Liver (tissue), 9 donors: ENCODE measurements around the gene CCDC33. TPM values are rescaled to one million over a fixed set of nuclear protein-coding genes. Genes with fewer than 3 reads are reported as not detected.

Experiments used
- DNase-seq: peaks from one replicate; pipeline ENCODE4 v3.0.0-alpha.2; 2017; ENCODE audit warnings: low spot score
- H3K27ac ChIP-seq, 2 donors: one replicate each; pipeline ENCODE4 v1.7.0; 2013; ENCODE audit warnings: inconsistent platforms in 2 of 2, low read length in 2 of 2, control low read depth in 1 of 2, low read depth in 1 of 2, mild to moderate bottlenecking in 1 of 2
- H3K27me3 ChIP-seq, 4 donors: one replicate each; pipeline versions ENCODE4 v1.6.1 to v1.7.0; 2013; ENCODE audit warnings: low read length in 3 of 4, inconsistent platforms in 1 of 4, mild to moderate bottlenecking in 1 of 4, moderate library complexity in 1 of 4; ENCODE audit not compliant: control insufficient read depth in 4 of 4, insufficient read depth in 4 of 4
- H3K36me3 ChIP-seq, 4 donors: one replicate each; pipeline versions ENCODE4 v1.6.1 to v1.7.0; 2013; ENCODE audit warnings: low read length in 3 of 4, mild to moderate bottlenecking in 3 of 4, low read depth in 1 of 4, moderate library complexity in 1 of 4; ENCODE audit not compliant: control insufficient read depth in 4 of 4, insufficient read depth in 3 of 4
- H3K4me1 ChIP-seq, 4 donors: one replicate each; pipeline versions ENCODE4 v1.6.1 to v1.7.0; 2013; ENCODE audit warnings: low read length in 3 of 4, mild to moderate bottlenecking in 3 of 4, moderate library complexity in 1 of 4; ENCODE audit not compliant: control insufficient read depth in 4 of 4, insufficient read depth in 4 of 4
- H3K4me3 ChIP-seq, 3 donors: one replicate each; pipeline versions ENCODE4 v1.6.1 to v1.7.0; 2013; ENCODE audit warnings: low read length in 3 of 3, control low read depth in 1 of 3, low read depth in 1 of 3, mild to moderate bottlenecking in 1 of 3
- H3K9ac ChIP-seq, 2 donors: one replicate each; pipeline ENCODE4 v1.7.0; 2013; ENCODE audit warnings: low read length in 2 of 2, mild to moderate bottlenecking in 2 of 2, moderate library complexity in 2 of 2, control low read depth in 1 of 2, low read depth in 1 of 2
- H3K9me3 ChIP-seq, 4 donors: one replicate each; pipeline versions ENCODE4 v1.6.1 to v1.7.0; 2013; ENCODE audit warnings: low read length in 3 of 4; ENCODE audit not compliant: control insufficient read depth in 4 of 4
- EGR1 ChIP-seq, 2 donors: IDR thresholded peaks; 2 replicates each; pipeline ENCODE4 v1.6.1; 2016 to 2018; ENCODE audit warnings: antibody characterized with exemption in 2 of 2, low read depth in 2 of 2
- FOXA1 ChIP-seq: IDR thresholded peaks from 2 replicates; pipeline ENCODE4 v1.6.1; 2016; ENCODE audit warnings: antibody characterized with exemption
- FOXA2 ChIP-seq: IDR thresholded peaks from 2 replicates; pipeline ENCODE4 v1.6.1; 2016; ENCODE audit warnings: antibody characterized with exemption
- GABPA ChIP-seq, 2 donors: IDR thresholded peaks in 1 of 2; conservative IDR thresholded peaks in 1 of 2; 2 replicates each; pipeline ENCODE4 v1.6.1; 2016; ENCODE audit warnings: antibody characterized with exemption in 2 of 2, mild to moderate bottlenecking in 1 of 2, moderate library complexity in 1 of 2
- HNF4A ChIP-seq, 2 donors: conservative IDR thresholded peaks; 2 replicates each; pipeline ENCODE4 v1.6.1; 2016; ENCODE audit warnings: antibody characterized with exemption in 2 of 2, mild to moderate bottlenecking in 2 of 2
- HNF4G ChIP-seq: IDR thresholded peaks from 2 replicates; pipeline ENCODE4 v1.6.1; 2016; ENCODE audit warnings: antibody characterized with exemption
- JUND ChIP-seq, 2 donors: IDR thresholded peaks; 2 replicates each; pipeline ENCODE4 v1.6.1; 2016; ENCODE audit warnings: antibody characterized with exemption in 2 of 2
- NR2F2 ChIP-seq: IDR thresholded peaks from 2 replicates; pipeline ENCODE4 v1.6.1; 2016; ENCODE audit warnings: antibody characterized with exemption
- RAD21 ChIP-seq, 2 donors: IDR thresholded peaks; 2 replicates each; pipeline ENCODE4 v1.6.1; 2016; ENCODE audit warnings: antibody characterized with exemption in 2 of 2, mild to moderate bottlenecking in 2 of 2
- RXRA ChIP-seq, 2 donors: IDR thresholded peaks; 2 replicates each; pipeline ENCODE4 v1.6.1; 2017 to 2018; ENCODE audit warnings: antibody characterized with exemption in 2 of 2, mild to moderate bottlenecking in 1 of 2
- SP1 ChIP-seq: IDR thresholded peaks from 2 replicates; pipeline ENCODE4 v1.6.1; 2018; ENCODE audit warnings: antibody characterized with exemption, mild to moderate bottlenecking
- TAF1 ChIP-seq: conservative IDR thresholded peaks from 2 replicates; pipeline ENCODE4 v1.6.1; 2016; ENCODE audit warnings: antibody characterized with exemption, mild to moderate bottlenecking
- WGBS: extraction: QIAGEN DNeasy Blood & Tissue Kit; methylation state at CpG from one replicate; pipeline ENCODE4 v1.1.7; 2013; 5-methylcytosine and 5-hydroxymethylcytosine counted together
- polyA plus RNA-seq, 2 donors: library from polyadenylated mRNA; stranded (reverse) in 1 of 2; unstranded in 1 of 2; fragments of 200-250 nt in 1 of 2; fragments of >200 nt in 1 of 2; fragmentation: Nextera tagmentation in 1 of 2; extraction: Ambion mirVana in 1 of 2; gene quantifications; one replicate each; pipeline versions ENCODE4 v1.2.1 to v1.2.3, GENCODE V29; 2013 to 2015
- total RNA-seq, 2 donors: library from RNA; depleted of rRNA; stranded (reverse); fragments of >200 nt; gene quantifications; one replicate each; pipeline ENCODE4 v1.2.3, GENCODE V29; 2014
- TF ChIP-seq, protein P1 (sequence below): fragments of 150-350 bp; IDR thresholded peaks from 2 replicates; pipeline ENCODE4 v1.5.1; 2017; ENCODE audit warnings: improper control_type of control experiment, low read depth, low read length; ENCODE audit not compliant: missing input control
- TF ChIP-seq, protein P2 (sequence below): IDR thresholded peaks from 2 replicates; pipeline ENCODE4 v1.6.1; 2016; ENCODE audit warnings: antibody characterized with exemption
- TF ChIP-seq, protein P3 (sequence below): IDR thresholded peaks from 2 replicates; pipeline ENCODE4 v1.6.1; 2016; ENCODE audit warnings: antibody characterized with exemption
- TF ChIP-seq, protein P4 (sequence below): IDR thresholded peaks from 2 replicates; pipeline ENCODE4 v1.6.1; 2016; ENCODE audit warnings: antibody characterized with exemption
- donor health status: healthy.
- donor health status: healthy.
- donor health status: healthy.
- donor health status: healthy.
- donor health status: healthy.

Gene CCDC33
- total and polyA plus RNA-seq, 4 donors = not detected

DNA sequence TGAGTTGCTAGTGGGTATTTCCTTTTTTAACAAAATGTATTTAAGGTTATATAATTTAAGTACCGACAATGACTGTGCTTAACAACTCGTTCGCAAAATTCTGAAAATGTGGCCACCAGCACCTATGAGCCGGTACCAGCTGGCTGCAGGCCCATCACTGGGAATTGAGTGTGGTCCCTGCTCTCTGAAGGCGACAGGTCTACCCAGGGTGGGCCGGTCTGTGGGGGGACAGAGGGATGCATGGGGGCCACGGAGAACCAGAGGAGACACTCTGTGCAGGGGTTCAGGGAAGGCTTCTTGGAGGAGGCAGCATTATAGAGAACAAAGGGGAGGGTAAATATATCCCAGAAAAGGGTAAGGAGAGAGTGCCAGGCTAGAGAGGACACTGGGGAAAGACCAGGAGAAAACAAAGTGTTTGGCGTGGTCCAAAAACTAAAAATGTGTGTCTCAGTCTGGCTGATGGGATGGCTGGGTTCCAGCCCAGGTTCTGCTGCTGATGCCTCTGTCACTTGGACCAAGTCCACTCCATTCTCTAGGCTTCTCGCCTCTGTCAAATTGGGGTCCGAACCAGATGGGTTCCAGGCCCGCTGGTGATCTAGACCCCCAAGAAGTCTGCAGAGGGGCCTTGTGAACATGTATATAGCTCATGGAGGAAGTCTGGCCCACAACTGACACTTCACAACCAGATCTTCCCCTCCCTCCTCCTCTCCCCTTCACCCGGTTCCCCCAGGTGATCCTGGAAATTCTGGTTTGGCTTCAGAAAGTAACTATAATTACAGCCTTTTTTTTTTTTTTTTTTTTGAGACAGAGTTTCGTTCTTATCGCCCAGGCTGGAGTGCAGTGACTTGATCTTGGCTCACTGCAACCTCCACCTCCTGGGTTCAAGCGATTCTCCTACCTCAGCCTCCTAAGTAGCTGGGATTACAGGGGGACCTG, 142.0 kb downstream of the CCDC33 start:
- Histone ChIP-seq H3K9me3 (no peaks in the 10 kb centered on the region), H3K27ac (no peak overlapping the region), H3K27me3 (no peaks in the 10 kb centered on the region), H3K4me1 (peaks cover 0 to 18% (median 11%) of the 10 kb centered on the region in 4 donors), H3K9ac (no peak overlapping the region), H3K36me3 (no peaks in the 10 kb centered on the region), H3K4me3 (no peak overlapping the region)
- TF ChIP-seq RAD21 (IDR thresholded peaks at IDR 0.05) = no peak
- no peak for TF ChIP-seq HNF4G
- TF ChIP-seq, protein P1, sequence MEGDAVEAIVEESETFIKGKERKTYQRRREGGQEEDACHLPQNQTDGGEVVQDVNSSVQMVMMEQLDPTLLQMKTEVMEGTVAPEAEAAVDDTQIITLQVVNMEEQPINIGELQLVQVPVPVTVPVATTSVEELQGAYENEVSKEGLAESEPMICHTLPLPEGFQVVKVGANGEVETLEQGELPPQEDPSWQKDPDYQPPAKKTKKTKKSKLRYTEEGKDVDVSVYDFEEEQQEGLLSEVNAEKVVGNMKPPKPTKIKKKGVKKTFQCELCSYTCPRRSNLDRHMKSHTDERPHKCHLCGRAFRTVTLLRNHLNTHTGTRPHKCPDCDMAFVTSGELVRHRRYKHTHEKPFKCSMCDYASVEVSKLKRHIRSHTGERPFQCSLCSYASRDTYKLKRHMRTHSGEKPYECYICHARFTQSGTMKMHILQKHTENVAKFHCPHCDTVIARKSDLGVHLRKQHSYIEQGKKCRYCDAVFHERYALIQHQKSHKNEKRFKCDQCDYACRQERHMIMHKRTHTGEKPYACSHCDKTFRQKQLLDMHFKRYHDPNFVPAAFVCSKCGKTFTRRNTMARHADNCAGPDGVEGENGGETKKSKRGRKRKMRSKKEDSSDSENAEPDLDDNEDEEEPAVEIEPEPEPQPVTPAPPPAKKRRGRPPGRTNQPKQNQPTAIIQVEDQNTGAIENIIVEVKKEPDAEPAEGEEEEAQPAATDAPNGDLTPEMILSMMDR = no peak
- TF ChIP-seq FOXA1 = no peak
- TF ChIP-seq HNF4A (conservative IDR thresholded peaks at IDR 0.05) = no peak
- TF ChIP-seq NR2F2 = no peak
- no peak for TF ChIP-seq TAF1
- TF ChIP-seq, protein P2, sequence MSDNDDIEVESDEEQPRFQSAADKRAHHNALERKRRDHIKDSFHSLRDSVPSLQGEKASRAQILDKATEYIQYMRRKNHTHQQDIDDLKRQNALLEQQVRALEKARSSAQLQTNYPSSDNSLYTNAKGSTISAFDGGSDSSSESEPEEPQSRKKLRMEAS = no peak
- no peak for TF ChIP-seq RXRA (IDR thresholded peaks at IDR 0.05)
- no peak for DNase-seq
- WGBS = 91% methylated on average over 15 of the region's 15 CpGs

DNA sequence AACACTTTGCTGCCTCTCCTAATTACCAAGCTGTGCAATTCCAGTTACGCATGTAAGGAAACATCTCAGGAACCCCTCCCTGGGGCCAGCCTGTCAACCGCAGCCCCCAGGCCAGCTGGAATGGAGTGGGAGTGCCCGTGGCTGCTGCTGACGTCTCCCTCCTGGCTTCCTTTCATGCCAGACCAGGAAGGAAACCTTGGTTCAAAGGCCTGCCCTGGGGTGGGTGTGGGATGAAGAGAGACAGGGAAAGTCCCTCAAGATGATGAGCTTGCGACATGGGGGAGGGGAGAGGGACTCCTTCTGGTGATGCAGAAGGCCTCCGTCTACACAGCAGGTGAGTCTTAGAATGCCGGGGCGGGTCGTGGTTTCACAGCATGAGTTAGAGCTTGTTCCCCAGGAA, 142.7 kb downstream of the CCDC33 start:
- Histone ChIP-seq H3K27me3 (no peaks in the 10 kb centered on the region), H3K27ac (no peak overlapping the region), H3K4me3 (no peak overlapping the region), H3K9me3 (no peaks in the 10 kb centered on the region), H3K9ac (no peak overlapping the region), H3K4me1 (peaks cover 0 to 13% (median 8%) of the 10 kb centered on the region in 4 donors), H3K36me3 (no peaks in the 10 kb centered on the region)
- TF ChIP-seq FOXA2 (no peak), GABPA (IDR thresholded peaks at IDR 0.05 in 1 of 2, conservative IDR thresholded peaks at IDR 0.05 in 1 of 2) (no peak)
- 66% methylated on average over 9 of the region's 9 CpGs for WGBS
- no peak for DNase-seq

DNA sequence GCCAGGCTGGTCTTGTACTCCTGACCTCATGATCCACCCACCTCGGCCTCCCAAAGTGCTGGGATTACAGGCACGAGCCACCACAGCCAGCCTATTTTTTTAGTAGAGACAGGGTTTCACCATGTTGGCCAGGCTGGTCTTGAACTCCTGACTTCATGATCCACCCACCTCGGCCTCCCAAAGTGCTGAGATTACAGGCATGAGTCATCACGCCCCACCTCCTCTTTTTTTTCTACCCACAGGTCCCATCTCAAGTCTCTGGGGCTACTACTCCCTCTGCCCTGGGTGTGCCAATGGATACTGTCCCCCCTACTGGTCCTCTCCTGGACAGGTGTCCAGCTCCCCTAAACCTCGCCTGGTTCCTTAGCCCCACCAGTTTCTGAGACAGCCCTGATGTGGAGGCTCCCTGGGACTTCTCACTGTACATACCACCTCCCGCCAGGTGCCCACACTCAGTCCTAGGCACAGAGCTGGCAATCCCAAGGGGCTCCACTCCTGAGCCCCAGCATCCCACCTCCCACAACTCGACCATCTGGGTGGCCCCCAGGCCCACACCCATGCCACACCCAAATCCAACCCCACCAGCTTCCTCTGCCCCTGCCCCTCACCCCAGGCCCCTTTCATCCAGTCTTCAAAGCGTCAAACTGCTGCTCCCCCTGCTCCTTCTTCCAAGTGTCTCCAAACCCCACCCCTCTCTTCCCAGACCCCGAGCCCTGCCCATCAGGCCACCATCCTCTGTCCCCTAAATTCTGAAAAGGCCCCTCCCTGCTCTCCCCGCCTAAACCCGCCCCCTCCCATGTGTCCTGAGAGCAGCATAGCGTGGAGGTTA, 144.4 kb downstream of the CCDC33 start:
- WGBS = 77% methylated on average over 12 of the region's 12 CpGs
- DNase-seq = no peak
- H3K4me1 ChIP-seq = no peaks in the 10 kb centered on the region
- TF ChIP-seq FOXA1 (no peak), NR2F2 (no peak), SP1 (no peak), RXRA (IDR thresholded peaks at IDR 0.05) (no peak), RAD21 (IDR thresholded peaks at IDR 0.05) (no peak), GABPA (IDR thresholded peaks at IDR 0.05 in 1 of 2, conservative IDR thresholded peaks at IDR 0.05 in 1 of 2) (no peak), FOXA2 (no peak), HNF4A (conservative IDR thresholded peaks at IDR 0.05) (no peak), TAF1 (no peak), EGR1 (IDR thresholded peaks at IDR 0.05; ENCODE audit: low read depth in 2 of 2) (no peak), JUND (IDR thresholded peaks at IDR 0.05) (no peak)
- TF ChIP-seq, protein P1 = no peak
- TF ChIP-seq, protein P3, sequence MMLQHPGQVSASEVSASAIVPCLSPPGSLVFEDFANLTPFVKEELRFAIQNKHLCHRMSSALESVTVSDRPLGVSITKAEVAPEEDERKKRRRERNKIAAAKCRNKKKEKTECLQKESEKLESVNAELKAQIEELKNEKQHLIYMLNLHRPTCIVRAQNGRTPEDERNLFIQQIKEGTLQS = no peak
- TF ChIP-seq, protein P4, sequence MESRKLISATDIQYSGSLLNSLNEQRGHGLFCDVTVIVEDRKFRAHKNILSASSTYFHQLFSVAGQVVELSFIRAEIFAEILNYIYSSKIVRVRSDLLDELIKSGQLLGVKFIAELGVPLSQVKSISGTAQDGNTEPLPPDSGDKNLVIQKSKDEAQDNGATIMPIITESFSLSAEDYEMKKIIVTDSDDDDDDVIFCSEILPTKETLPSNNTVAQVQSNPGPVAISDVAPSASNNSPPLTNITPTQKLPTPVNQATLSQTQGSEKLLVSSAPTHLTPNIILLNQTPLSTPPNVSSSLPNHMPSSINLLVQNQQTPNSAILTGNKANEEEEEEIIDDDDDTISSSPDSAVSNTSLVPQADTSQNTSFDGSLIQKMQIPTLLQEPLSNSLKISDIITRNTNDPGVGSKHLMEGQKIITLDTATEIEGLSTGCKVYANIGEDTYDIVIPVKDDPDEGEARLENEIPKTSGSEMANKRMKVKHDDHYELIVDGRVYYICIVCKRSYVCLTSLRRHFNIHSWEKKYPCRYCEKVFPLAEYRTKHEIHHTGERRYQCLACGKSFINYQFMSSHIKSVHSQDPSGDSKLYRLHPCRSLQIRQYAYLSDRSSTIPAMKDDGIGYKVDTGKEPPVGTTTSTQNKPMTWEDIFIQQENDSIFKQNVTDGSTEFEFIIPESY = no peak

More for the DNA sequence above, 144.4 kb downstream of the CCDC33 start:
- Histone ChIP-seq H3K27ac (no peak overlapping the region), H3K9ac (no peak overlapping the region), H3K9me3 (no peaks in the 10 kb centered on the region), H3K4me3 (no peak overlapping the region), H3K36me3 (no peaks in the 10 kb centered on the region), H3K27me3 (no peaks in the 10 kb centered on the region)
